ENCODE data around the gene MEF2A.

- TF ChIP-seq CTCF (IDR thresholded peaks at IDR 0.05) (no peak), POLR2A (IDR thresholded peaks at IDR 0.05) (no peak)
Observed at GRCh38 chr15:99620178-99620577, 54.4 kb downstream of the MEF2A start.
